HG03354 (cell line): ENCODE measurements around the gene SYT11.
A peak's percentile ranks its signal among the peaks of the same experiment; 100 is the strongest.

ENCODE experiments used
- ATAC-seq: cut with Tn5 transposase; IDR thresholded peaks from one replicate; pipeline ENCODE4 v1.9.1; 2021; ENCODE audit warnings: mild to moderate bottlenecking; ENCODE audit not compliant: unreplicated experiment, poor library complexity, severe bottlenecking

The SYT11 gene

GRCh38 chr1:155932487-155932886, 73.1 kb downstream of the SYT11 start:
- ATAC-seq = no peak

- ATAC-seq = no peak
Observed at GRCh38 chr1:155933591-155934096, 74.3 kb downstream of the SYT11 start.

DNA sequence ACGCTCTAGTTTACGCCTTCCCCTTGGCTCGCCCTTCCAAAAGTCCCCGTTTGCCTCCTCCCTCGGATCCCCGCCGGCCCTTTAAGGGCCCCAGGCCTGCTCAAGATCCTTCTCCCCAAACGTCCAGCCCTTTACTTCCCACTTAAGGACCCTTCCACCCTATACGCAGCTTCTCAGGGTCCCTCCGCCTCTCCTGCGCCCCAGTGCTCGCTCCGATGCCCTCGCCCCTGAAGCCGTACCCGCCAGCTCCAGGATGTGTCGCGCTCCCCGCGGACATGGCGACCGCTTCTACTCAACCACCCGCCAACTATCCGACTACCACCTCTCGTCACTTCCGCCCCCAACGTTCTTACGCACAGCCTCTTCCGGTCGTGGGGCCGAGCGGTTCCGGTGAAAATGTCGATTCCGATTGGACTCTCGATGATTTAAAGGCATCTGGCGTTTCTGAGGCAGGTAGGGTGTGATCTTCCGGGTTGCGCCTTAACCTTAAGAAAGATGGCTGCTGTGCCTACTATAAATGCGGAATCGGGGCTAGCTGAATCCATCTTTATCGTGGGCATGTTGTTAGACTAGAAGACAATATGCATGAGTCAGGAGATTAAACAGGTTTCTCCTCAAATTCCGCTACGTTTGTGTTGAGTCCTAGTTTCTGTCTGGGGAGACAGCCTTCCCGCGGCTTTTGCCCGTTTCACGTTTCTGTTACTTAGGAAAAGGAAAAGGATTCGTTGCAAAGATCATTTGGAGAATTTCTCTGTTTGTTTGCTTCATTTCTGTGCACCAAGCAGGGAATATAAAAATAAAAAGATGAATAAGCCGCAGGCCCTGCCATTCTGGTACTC, 74.9 kb downstream of the SYT11 start, which contains the start of gene KHDC4:
Gene KHDC4 (minus strand): TSS at position 317 of the 839 bp plus-strand sequence. CDS start 40 bp downstream, at position 277.
- ATAC-seq = peak; percentile 94
